Osteocyte (in vitro differentiated cells): ENCODE results near the gene TBC1D22B. TPM values are rescaled to one million over a fixed set of nuclear protein-coding genes. Genes with fewer than 3 reads are reported as not detected.
"Not testable (repeated sequence)": the region's sequence is repeated elsewhere in the genome, so short reads cannot be mapped to it uniquely, and the experiment has no call there.

Experiments
- DNase-seq: peaks from one replicate; pipeline ENCODE4 v3.0.0; 2021; ENCODE audit warnings: mixed read lengths; ENCODE audit not compliant: unreplicated experiment; ENCODE audit errors: extremely low spot score
- H3K27ac Mint-ChIP-seq: one replicate; pipeline ENCODE4 v1.8.0; 2021; ENCODE audit warnings: mild to moderate bottlenecking, mixed read lengths; ENCODE audit not compliant: unreplicated experiment
- H3K27me3 Mint-ChIP-seq: one replicate; pipeline ENCODE4 v1.8.0; 2021; ENCODE audit warnings: mixed read lengths; ENCODE audit not compliant: unreplicated experiment
- H3K36me3 Mint-ChIP-seq: one replicate; pipeline ENCODE4 v1.8.0; 2021; ENCODE audit warnings: mixed read lengths; ENCODE audit not compliant: unreplicated experiment
- H3K4me1 Mint-ChIP-seq: one replicate; pipeline ENCODE4 v1.8.0; 2021; ENCODE audit warnings: mixed read lengths; ENCODE audit not compliant: unreplicated experiment
- H3K4me3 Mint-ChIP-seq: one replicate; pipeline ENCODE4 v1.8.0; 2021; ENCODE audit warnings: mild to moderate bottlenecking, moderate library complexity, mixed read lengths; ENCODE audit not compliant: unreplicated experiment
- H3K9me3 Mint-ChIP-seq: one replicate; pipeline ENCODE4 v1.8.0; 2021; ENCODE audit warnings: mixed read lengths; ENCODE audit not compliant: unreplicated experiment
- total RNA-seq: library from RNA; stranded (reverse); gene quantifications from 2 replicates; pipeline ENCODE4 v1.2.1, GENCODE V29; 2021
- TF ChIP-seq, protein P1 (sequence below): fragments of 200-600 bp; sonication (generic); IDR thresholded peaks from 2 replicates; pipeline ENCODE4 v1.5.0; 2021; ENCODE audit warnings: antibody characterized with exemption, mild to moderate bottlenecking, moderate library complexity

The TBC1D22B gene
- total RNA-seq, 1 donor from 2014 or later, result 13.8 TPM

DNA sequence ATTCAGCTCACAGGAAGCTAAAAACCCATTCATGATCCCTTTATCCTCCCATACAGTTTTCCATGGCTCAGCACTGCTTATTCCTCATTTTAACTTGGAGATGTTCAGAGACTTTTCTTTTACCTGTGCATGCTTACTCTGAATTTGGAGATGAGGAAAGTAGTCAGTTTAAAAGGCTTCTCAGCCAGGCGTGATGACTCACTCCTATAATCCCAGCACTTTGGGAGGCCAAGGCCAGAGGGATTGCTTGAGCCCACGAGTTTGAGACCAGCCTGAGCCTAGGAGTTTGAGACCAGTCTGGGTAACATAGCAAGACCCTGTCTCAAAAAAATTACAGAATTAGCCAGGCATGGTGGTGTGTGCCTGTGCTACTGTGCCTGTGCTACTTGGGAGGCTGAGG, 30.7 kb downstream of the TBC1D22B start:
- H3K4me3 Mint-ChIP-seq, result no peak overlapping the region
- H3K27ac Mint-ChIP-seq, result no peak overlapping the region
- DNase-seq, result peak; percentile 32
- peaks cover 44% of the 10 kb centered on the region for H3K36me3 Mint-ChIP-seq
- no peaks in the 10 kb centered on the region for H3K9me3 Mint-ChIP-seq
- TF ChIP-seq, protein P1, sequence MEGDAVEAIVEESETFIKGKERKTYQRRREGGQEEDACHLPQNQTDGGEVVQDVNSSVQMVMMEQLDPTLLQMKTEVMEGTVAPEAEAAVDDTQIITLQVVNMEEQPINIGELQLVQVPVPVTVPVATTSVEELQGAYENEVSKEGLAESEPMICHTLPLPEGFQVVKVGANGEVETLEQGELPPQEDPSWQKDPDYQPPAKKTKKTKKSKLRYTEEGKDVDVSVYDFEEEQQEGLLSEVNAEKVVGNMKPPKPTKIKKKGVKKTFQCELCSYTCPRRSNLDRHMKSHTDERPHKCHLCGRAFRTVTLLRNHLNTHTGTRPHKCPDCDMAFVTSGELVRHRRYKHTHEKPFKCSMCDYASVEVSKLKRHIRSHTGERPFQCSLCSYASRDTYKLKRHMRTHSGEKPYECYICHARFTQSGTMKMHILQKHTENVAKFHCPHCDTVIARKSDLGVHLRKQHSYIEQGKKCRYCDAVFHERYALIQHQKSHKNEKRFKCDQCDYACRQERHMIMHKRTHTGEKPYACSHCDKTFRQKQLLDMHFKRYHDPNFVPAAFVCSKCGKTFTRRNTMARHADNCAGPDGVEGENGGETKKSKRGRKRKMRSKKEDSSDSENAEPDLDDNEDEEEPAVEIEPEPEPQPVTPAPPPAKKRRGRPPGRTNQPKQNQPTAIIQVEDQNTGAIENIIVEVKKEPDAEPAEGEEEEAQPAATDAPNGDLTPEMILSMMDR, result no peak
- no peaks in the 10 kb centered on the region for H3K4me1 Mint-ChIP-seq
- H3K27me3 Mint-ChIP-seq, result no peaks in the 10 kb centered on the region

- Mint-ChIP-seq H3K9me3 (no peaks in the 10 kb centered on the region), H3K36me3 (peaks cover 43% of the 10 kb centered on the region), H3K27ac (no peak overlapping the region), H3K4me3 (no peak overlapping the region), H3K27me3 (no peaks in the 10 kb centered on the region), H3K4me1 (no peaks in the 10 kb centered on the region)
- DNase-seq, result no peak
- TF ChIP-seq, protein P1, result no peak
Observed at GRCh38 chr6:37289931-37290330, 32.4 kb downstream of the TBC1D22B start.

DNA sequence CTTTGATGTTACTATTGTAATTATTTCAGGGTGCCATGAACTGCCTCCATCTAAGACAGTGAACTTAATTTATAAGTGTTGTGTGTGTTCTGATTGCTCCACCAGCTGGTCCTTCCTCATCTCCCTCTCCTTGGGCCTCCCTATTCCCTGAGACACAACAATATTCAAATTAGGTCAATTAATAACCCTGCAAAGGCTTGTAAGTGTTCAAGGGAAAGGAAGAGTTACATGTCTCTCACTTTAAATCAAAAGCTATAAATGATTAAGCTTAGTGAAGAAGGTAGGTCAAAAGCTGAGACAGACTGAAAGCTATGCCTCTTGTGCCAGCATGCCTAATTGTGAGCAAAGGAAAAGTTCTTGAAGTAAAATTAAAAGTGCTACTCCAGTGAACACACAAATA, 35.9 kb downstream of the TBC1D22B start:
- Mint-ChIP-seq H3K4me1 (no peaks in the 10 kb centered on the region), H3K9me3 (peaks cover 3% of the 10 kb centered on the region), H3K27ac (no peak overlapping the region), H3K4me3 (no peak overlapping the region), H3K27me3 (no peaks in the 10 kb centered on the region), H3K36me3 (peaks cover 43% of the 10 kb centered on the region)
- no peak for DNase-seq
- TF ChIP-seq, protein P1, result no peak

DNA sequence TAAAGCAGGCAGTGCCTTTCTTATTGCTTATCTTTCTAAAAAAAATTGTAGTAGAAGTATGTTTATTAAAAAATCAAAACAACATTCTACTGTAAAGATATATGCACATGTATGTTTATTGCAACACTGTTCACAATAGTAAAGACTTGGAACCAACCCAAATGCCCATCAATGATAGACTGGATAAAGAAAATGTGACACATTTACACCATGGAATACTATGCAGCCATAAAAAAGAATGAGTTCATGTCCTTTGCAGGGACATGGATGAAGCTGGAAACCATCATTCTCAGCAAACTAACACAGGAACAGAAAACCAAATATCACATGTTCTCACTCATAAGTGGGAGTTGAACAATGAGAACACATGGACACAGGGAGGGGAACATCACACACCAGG, 40.1 kb downstream of the TBC1D22B start:
- not testable (repeated sequence) for H3K4me1 Mint-ChIP-seq, H3K27ac Mint-ChIP-seq, H3K9me3 Mint-ChIP-seq, DNase-seq, H3K4me3 Mint-ChIP-seq, H3K27me3 Mint-ChIP-seq
- H3K36me3 Mint-ChIP-seq, result peaks cover 39% of the 10 kb centered on the region

GRCh38 chr6:37298958-37299357, 41.4 kb downstream of the TBC1D22B start:
- no peaks in the 10 kb centered on the region for H3K27me3 Mint-ChIP-seq

More at GRCh38 chr6:37298958-37299357, 41.4 kb downstream of the TBC1D22B start:
- no peaks in the 10 kb centered on the region for H3K4me1 Mint-ChIP-seq
- peaks cover 39% of the 10 kb centered on the region for H3K36me3 Mint-ChIP-seq
- no peak overlapping the region for H3K4me3 Mint-ChIP-seq
- H3K9me3 Mint-ChIP-seq, result peaks cover 3% of the 10 kb centered on the region
- DNase-seq, result no peak
- H3K27ac Mint-ChIP-seq, result no peak overlapping the region
- TF ChIP-seq, protein P1, result no peak
